ENCODE measurements around the gene HOXD11. TPM values are rescaled to one million over a fixed set of nuclear protein-coding genes. Genes with fewer than 3 reads are reported as not detected.
A peak's percentile ranks its signal among the peaks of the same experiment; 100 is the strongest.

HOXD11 gene
- total and polyA plus RNA-seq, 8 donors, result not detected

- H3K4me1 ChIP-seq, result peaks cover 16 to 52% (median 34%) of the 10 kb centered on the region in 4 donors
- peaks cover 56 to 100% (median 93%) of the 10 kb centered on the region in 3 donors for H3K27me3 ChIP-seq
- peaks cover 0 to 26% (median 2%) of the 10 kb centered on the region in 4 donors for H3K9me3 ChIP-seq
- 10 to 13% (median 12%) methylated on average over 46 to 49 of the region's 49 CpGs for WGBS, 5 donors
- H3K4me3 ChIP-seq, result peak overlapping the region in 3 of 4 donors; percentile 35 to 49 (median 46)
- no peaks in the 10 kb centered on the region for H3K36me3 ChIP-seq
- H3K27ac ChIP-seq, result peak overlapping the region in 3 of 5 donors; percentile 76 to 80 (median 77)
- intact Hi-C loops (cut with DNase I; ENCODE audit: low total_unique reads), result loop anchor here (5.0 to 10.0 kb wide), 2 partner anchors 526 to 1019 kb away; no protein-coding TSS in a partner anchor
- peak in 1 of 2 donors; percentile 58 for DNase-seq
- TF ChIP-seq CTCF (IDR thresholded peaks at IDR 0.05), result no peak
- TF ChIP-seq POLR2A (IDR thresholded peaks at IDR 0.05), result no peak
- TF ChIP-seq POLR2AphosphoS5 (IDR thresholded peaks at IDR 0.05), result no peak
- no peak for TF ChIP-seq EP300 (IDR thresholded peaks at IDR 0.05)
Observed at GRCh38 chr2:176128172-176128981, 21.3 kb downstream of the HOXD11 start.

GRCh38 chr2:176128982-176129796, 22.1 kb downstream of the HOXD11 start, which contains the start of gene HOXD8:
TSS of gene HOXD8 (plus strand) at chr2:176129705. CDS start at chr2:176130367, 662 bp downstream.
- Histone ChIP-seq H3K9me3 (peaks cover 0 to 25% (median 2%) of the 10 kb centered on the region in 4 donors), H3K4me1 (peaks cover 16 to 45% (median 31%) of the 10 kb centered on the region in 4 donors), H3K36me3 (no peaks in the 10 kb centered on the region), H3K27me3 (peaks cover 58 to 100% (median 93%) of the 10 kb centered on the region in 3 donors), H3K4me3 (peak within 1 kb of the TSS; percentile 35 to 49 (median 46)), H3K27ac (peak within 1 kb of the TSS; percentile 42 to 80 (median 76))
- 4 to 8% (median 5%) methylated on average over 25 to 64 of the region's 64 CpGs for WGBS, 5 donors
- TF ChIP-seq POLR2AphosphoS5 (IDR thresholded peaks at IDR 0.05) (peak in 2 of 3 donors; percentile 9 to 38), POLR2A (IDR thresholded peaks at IDR 0.05) (no peak)
- intact Hi-C loops (cut with DNase I; ENCODE audit: low total_unique reads), result loop anchor here (5.0 to 10.0 kb wide), 2 partner anchors 526 to 1018 kb away; no protein-coding TSS in a partner anchor
- DNase-seq, result peak in 1 of 2 donors; percentile 85

GRCh38 chr2:176129813-176130146, 22.7 kb downstream of the HOXD11 start:
- Histone ChIP-seq H3K9me3 (peaks cover 0 to 25% (median 2%) of the 10 kb centered on the region in 4 donors), H3K4me3 (peak overlapping the region; percentile 35 to 49 (median 46)), H3K4me1 (peaks cover 16 to 45% (median 31%) of the 10 kb centered on the region in 4 donors), H3K27ac (peak overlapping the region; percentile 25 to 80 (median 76)), H3K27me3 (peaks cover 53 to 100% (median 93%) of the 10 kb centered on the region in 3 donors), H3K36me3 (no peaks in the 10 kb centered on the region)
- intact Hi-C loops (cut with DNase I; ENCODE audit: low total_unique reads), result loop anchor here (5.0 to 10.0 kb wide), 2 partner anchors 525 to 1018 kb away; no protein-coding TSS in a partner anchor
- TF ChIP-seq CTCF (IDR thresholded peaks at IDR 0.05) (no peak), EP300 (IDR thresholded peaks at IDR 0.05) (no peak), POLR2AphosphoS5 (IDR thresholded peaks at IDR 0.05) (no peak), POLR2A (IDR thresholded peaks at IDR 0.05) (no peak)
- no peak for DNase-seq
- WGBS, 5 donors, result 2 to 7% (median 5%) methylated on average over 31 to 43 of the region's 43 CpGs

GRCh38 chr2:176130147-176130956, 23.3 kb downstream of the HOXD11 start:
- intact Hi-C loops (cut with DNase I; ENCODE audit: low total_unique reads), result no loop called here
- Histone ChIP-seq H3K27me3 (peaks cover 52 to 100% (median 93%) of the 10 kb centered on the region in 3 donors), H3K9me3 (peaks cover 0 to 25% (median 2%) of the 10 kb centered on the region in 4 donors), H3K4me1 (peaks cover 16 to 45% (median 31%) of the 10 kb centered on the region in 4 donors), H3K4me3 (peak overlapping the region; percentile 35 to 49 (median 46)), H3K36me3 (no peaks in the 10 kb centered on the region), H3K27ac (peak overlapping the region; percentile 42 to 80 (median 75))
- DNase-seq, result peak in 1 of 2 donors; percentile 74
- TF ChIP-seq POLR2A (IDR thresholded peaks at IDR 0.05) (no peak), CTCF (IDR thresholded peaks at IDR 0.05) (no peak), EP300 (IDR thresholded peaks at IDR 0.05) (no peak), POLR2AphosphoS5 (IDR thresholded peaks at IDR 0.05) (no peak)
- WGBS, 5 donors, result 2 to 9% (median 8%) methylated on average over 26 to 100 of the region's 100 CpGs

Measured in stomach (tissue), 9 donors.